Measurements from ENCODE around the gene PLA2G5. TPM values are rescaled to one million over a fixed set of nuclear protein-coding genes. Genes with fewer than 3 reads are reported as not detected.

Gene PLA2G5
- total and polyA plus RNA-seq, 2 of the 13 experiments (the other 11 are each of a cell fraction or from before 2014, with no cell fraction given) = not detected

Other genes starting within 250 kb of the PLA2G5 start
- gene OTUD3, start 187.8 kb upstream of the PLA2G5 start, total RNA-seq (2016; rRNA removed; fragmentation: Illumina TruSeq; extraction: Trizol) = 5.2 and 7.5 TPM in 2 replicates
- gene OTUD3, start 187.8 kb upstream of the PLA2G5 start, polyA plus RNA-seq (2011; rRNA removed) = 5.2 and 5.6 TPM in 2 replicates
- not detected in 2 replicates for gene PLA2G2E, start 146.6 kb upstream of the PLA2G5 start, total RNA-seq (2016; rRNA removed; fragmentation: Illumina TruSeq; extraction: Trizol)
- not detected in 2 replicates for gene PLA2G2E, start 146.6 kb upstream of the PLA2G5 start, polyA plus RNA-seq (2011; rRNA removed)
- 0.35 and 0.77 TPM in 2 replicates for gene PLA2G2A, start 90.6 kb upstream of the PLA2G5 start, total RNA-seq (2016; rRNA removed; fragmentation: Illumina TruSeq; extraction: Trizol)
- 15.2 and 30.3 TPM in 2 replicates for gene PLA2G2A, start 90.6 kb upstream of the PLA2G5 start, polyA plus RNA-seq (2011; rRNA removed)
- not detected in 2 replicates for gene PLA2G2D, start 49.3 kb downstream of the PLA2G5 start, total RNA-seq (2016; rRNA removed; fragmentation: Illumina TruSeq; extraction: Trizol)
- not detected in 2 replicates for gene PLA2G2D, start 49.3 kb downstream of the PLA2G5 start, polyA plus RNA-seq (2011; rRNA removed)
- gene PLA2G2F, start 69.1 kb downstream of the PLA2G5 start, total RNA-seq (2016; rRNA removed; fragmentation: Illumina TruSeq; extraction: Trizol) = not detected in 2 replicates
- gene PLA2G2F, start 69.1 kb downstream of the PLA2G5 start, polyA plus RNA-seq (2011; rRNA removed) = not detected in 2 replicates
- gene UBXN10, start 115.9 kb downstream of the PLA2G5 start, total RNA-seq (2016; rRNA removed; fragmentation: Illumina TruSeq; extraction: Trizol) = 0.04 TPM in 1 of 2 replicates, not detected in the other
- 0.05 and 0.07 TPM in 2 replicates for gene UBXN10, start 115.9 kb downstream of the PLA2G5 start, polyA plus RNA-seq (2011; rRNA removed)
- gene PLA2G2C, start 116.3 kb downstream of the PLA2G5 start, total RNA-seq (2016; rRNA removed; fragmentation: Illumina TruSeq; extraction: Trizol) = not detected in 2 replicates
- not detected in 2 replicates for gene PLA2G2C, start 116.3 kb downstream of the PLA2G5 start, polyA plus RNA-seq (2011; rRNA removed)
- not detected in 2 replicates for gene VWA5B1, start 220.7 kb downstream of the PLA2G5 start, total RNA-seq (2016; rRNA removed; fragmentation: Illumina TruSeq; extraction: Trizol)
- gene VWA5B1, start 220.7 kb downstream of the PLA2G5 start, polyA plus RNA-seq (2011; rRNA removed) = not detected in 2 replicates